Spinal cord (tissue), 10 donors: ENCODE results near the gene NXT2. TPM values are rescaled to one million over a fixed set of nuclear protein-coding genes. Genes with fewer than 3 reads are reported as not detected.

Experiments
- DNase-seq, 6 donors: peaks; one replicate each; pipeline versions ENCODE4 v3.0.0 to v3.0.0-alpha.2; 2013 to 2015; ENCODE audit warnings: low spot score in 6 of 6, low read depth in 4 of 6
- H3K27ac ChIP-seq: one replicate; pipeline ENCODE4 v1.5.1; 2013; ENCODE audit warnings: low read depth, low read length, control low read depth
- H3K27me3 ChIP-seq: one replicate; pipeline ENCODE4 v1.6.1; 2013; ENCODE audit warnings: low read length; ENCODE audit not compliant: control insufficient read depth, insufficient read depth
- H3K36me3 ChIP-seq: one replicate; pipeline ENCODE4 v1.6.1; 2013; ENCODE audit warnings: low read length; ENCODE audit not compliant: control insufficient read depth, insufficient read depth
- H3K4me1 ChIP-seq: one replicate; pipeline ENCODE4 v1.6.1; 2013; ENCODE audit warnings: low read length; ENCODE audit not compliant: control insufficient read depth, insufficient read depth
- H3K4me3 ChIP-seq: one replicate; pipeline ENCODE4 v1.5.1; 2013; ENCODE audit warnings: low read depth, low read length, control low read depth
- H3K9me3 ChIP-seq: one replicate; pipeline ENCODE4 v1.6.1; 2013; ENCODE audit warnings: low read length; ENCODE audit not compliant: control insufficient read depth, insufficient read depth
- WGBS: methylation state at CpG from one replicate; pipeline ENCODE4 v1.1.5; 2013; ENCODE audit warnings: missing lambda C conversion rate; ENCODE audit not compliant: insufficient coverage; 5-methylcytosine and 5-hydroxymethylcytosine counted together
- long read RNA-seq, 4 donors: transcript quantifications; one replicate each; lab custom pipeline, GENCODE V29; 2026
- polyA plus RNA-seq, 2 donors: library from polyadenylated mRNA; unstranded; fragments of 120-200 nt; gene quantifications; one replicate each; pipeline ENCODE4 v1.2.1, GENCODE V29; 2013; ENCODE audit not compliant: insufficient read length in 2 of 2
- total RNA-seq, 2 donors: library from RNA; depleted of rRNA in 1 of 2; stranded (reverse); fragments of 120-200 nt in 1 of 2; fragments of >200 nt in 1 of 2; gene quantifications; one replicate each; pipeline versions ENCODE4 v1.2.3 to v1.2.4, GENCODE V29; 2013 to 2014
- donor health status: healthy.

Gene NXT2
- 10 to 100 TPM; 13.8 to 32.3 TPM for total RNA-seq
- 10 to 100 TPM; 12.7 to 20.5 TPM for polyA plus RNA-seq
- long read RNA-seq, donor 1, partial matches to known transcripts, result 0 of 8 reads
- long read RNA-seq, donor 1, other reads (novel, unspliced or antisense), result 0 of 8 reads
- long read RNA-seq, donor 2, transcript NXT2-203 (4 exons, 2,562 nt), result major isoform, 5 of 12 reads
- long read RNA-seq, donor 2, partial matches to known transcripts, result 5 of 12 reads
- long read RNA-seq, donor 2, other reads (novel, unspliced or antisense), result 0 of 12 reads
- long read RNA-seq, donor 3, partial matches to known transcripts, result 0 of 4 reads
- long read RNA-seq, donor 3, other reads (novel, unspliced or antisense), result 0 of 4 reads
- long read RNA-seq, donor 4, transcript NXT2-203 (4 exons, 2,562 nt), result major isoform, 8 of 12 reads
- long read RNA-seq, donor 4, partial matches to known transcripts, result 0 of 12 reads
- long read RNA-seq, donor 4, other reads (novel, unspliced or antisense), result 0 of 12 reads

DNA sequence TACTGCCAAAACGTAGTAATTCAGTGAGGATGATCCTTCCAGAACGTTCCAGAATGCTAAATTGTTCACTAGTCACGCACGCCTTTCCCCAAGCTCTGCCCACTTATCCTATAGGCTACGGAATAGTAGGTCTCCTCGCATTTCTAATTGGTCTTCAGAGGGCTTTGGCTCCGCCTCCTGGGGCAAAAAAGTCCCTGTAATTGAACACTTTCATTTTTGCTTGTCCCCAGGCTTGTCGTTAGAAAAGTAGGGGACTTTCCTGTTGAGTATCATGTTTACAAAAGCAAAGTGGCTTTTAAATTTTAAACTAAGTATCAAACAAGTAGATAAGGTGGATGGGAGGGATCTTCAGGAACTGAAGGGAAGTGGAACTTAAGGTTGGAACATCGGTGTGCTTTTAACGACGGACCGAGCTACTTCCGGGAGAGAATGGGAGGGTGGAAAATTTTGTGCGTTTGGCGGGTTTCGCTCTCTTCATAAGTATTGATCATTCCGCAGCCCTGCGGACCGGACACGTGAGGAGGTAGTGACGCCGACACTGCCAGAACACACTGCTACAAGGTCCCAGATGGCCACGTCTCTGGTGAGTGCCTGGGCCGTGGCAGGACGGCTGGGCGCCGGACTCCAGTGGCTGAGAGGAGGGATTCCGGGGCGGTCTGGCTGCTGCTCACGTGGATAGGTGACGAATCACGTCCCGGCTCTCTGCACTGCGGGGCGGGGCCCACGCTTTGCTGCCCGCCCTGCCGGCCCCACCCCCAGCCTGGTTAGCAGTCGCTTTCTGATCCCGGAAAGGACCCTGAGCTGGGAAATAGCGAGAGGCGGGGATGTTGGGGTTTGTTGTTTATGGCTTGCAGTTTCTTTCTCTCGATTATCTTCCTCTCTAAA, at the start of gene NXT2:
TSS of gene NXT2 (plus strand) at position 406 of the 885 bp plus-strand sequence. CDS start at position 569, 163 bp downstream.
- peak within 1 kb of the TSS; percentile 96 for H3K27ac ChIP-seq
- H3K9me3 ChIP-seq, result peaks cover 2% of the 10 kb centered on the region
- H3K4me3 ChIP-seq, result peak within 1 kb of the TSS; percentile 80
- peak; percentile 74 to 97 (median 84) for DNase-seq
- H3K36me3 ChIP-seq, result no peaks in the 10 kb centered on the region
- no peaks in the 10 kb centered on the region for H3K4me1 ChIP-seq
- H3K27me3 ChIP-seq, result peaks cover 8% of the 10 kb centered on the region
- WGBS, result 30% methylated on average over 29 of the region's 43 CpGs

DNA sequence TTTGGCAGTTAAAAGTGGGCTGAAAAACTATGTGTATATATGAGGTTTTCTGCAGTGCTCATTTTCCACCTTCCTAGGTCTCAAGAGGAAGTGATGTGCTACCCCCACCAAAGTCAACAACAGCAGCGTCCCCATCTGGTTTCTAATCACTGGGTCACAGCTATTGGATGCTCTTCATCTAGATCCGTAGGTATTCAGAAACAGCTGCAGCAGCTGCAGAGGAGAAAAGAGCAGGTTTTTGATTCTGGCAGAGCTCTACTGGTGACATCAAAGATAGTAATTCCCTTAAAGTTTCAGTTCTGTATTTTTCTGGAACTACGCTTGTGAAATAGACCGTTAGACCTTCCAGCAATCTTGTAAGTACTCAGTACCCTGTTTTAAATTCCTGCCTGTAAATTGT, 49.0 kb upstream of the NXT2 start:
- WGBS, result 43% methylated on average over 1 of the region's 4 CpGs
- Histone ChIP-seq H3K36me3 (no peaks in the 10 kb centered on the region), H3K27ac (no peak overlapping the region), H3K4me1 (no peaks in the 10 kb centered on the region), H3K4me3 (no peak overlapping the region), H3K9me3 (no peaks in the 10 kb centered on the region), H3K27me3 (peaks cover 8% of the 10 kb centered on the region)
- DNase-seq, result no peak

DNA sequence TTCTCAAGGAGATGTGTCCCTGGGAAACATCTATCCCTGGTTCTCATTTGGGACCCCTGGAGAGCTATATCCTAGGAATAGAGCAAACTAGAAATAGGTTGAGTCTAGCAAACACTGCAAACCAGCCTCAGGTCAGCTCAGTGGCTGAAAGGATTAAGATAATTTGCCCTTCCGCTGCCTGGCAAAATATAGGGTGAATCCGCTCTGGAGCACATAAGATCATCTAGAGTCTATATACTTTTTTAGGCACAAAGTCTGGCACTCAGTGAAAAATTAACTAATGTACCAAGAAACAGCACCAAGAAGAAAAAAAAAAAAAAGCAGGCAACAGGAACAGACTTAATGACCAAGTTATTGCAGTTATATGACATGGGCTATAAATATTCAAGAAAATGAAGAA, 47.5 kb upstream of the NXT2 start:
- Histone ChIP-seq H3K9me3 (no peaks in the 10 kb centered on the region), H3K4me1 (no peaks in the 10 kb centered on the region), H3K4me3 (no peak overlapping the region), H3K27ac (no peak overlapping the region), H3K36me3 (no peaks in the 10 kb centered on the region), H3K27me3 (peaks cover 8% of the 10 kb centered on the region)
- DNase-seq, result no peak
- no CpG with 5 or more reads among the region's 2 CpGs for WGBS

DNA sequence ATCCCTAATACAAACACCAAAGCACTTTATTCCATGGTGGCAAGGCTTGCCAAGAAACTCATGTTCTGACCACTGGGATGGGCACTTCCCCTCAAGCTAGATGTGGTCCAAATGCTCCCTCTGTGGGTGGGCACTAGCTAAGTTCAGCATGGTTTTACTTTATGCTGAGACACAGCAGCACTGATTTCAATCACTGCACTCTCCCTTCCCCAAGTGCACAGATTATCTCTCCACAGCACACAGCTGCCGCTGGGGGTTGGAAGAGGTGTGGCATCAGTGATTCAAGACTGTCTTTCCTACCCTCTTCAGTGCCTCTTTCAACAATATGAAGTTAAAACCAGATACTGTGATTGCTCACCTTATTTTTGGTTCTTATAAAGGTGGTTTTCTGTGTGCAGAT, 38.2 kb upstream of the NXT2 start:
- peaks cover 8% of the 10 kb centered on the region for H3K27me3 ChIP-seq
- H3K9me3 ChIP-seq, result no peaks in the 10 kb centered on the region
- no peak overlapping the region for H3K27ac ChIP-seq
- no peaks in the 10 kb centered on the region for H3K4me1 ChIP-seq
- no peaks in the 10 kb centered on the region for H3K36me3 ChIP-seq
- no CpG with 5 or more reads among the region's 1 CpG for WGBS
- no peak for DNase-seq
- no peak overlapping the region for H3K4me3 ChIP-seq

- H3K9me3 ChIP-seq, result no peaks in the 10 kb centered on the region
- H3K36me3 ChIP-seq, result no peaks in the 10 kb centered on the region
- no CpG with 5 or more reads among the region's 3 CpGs for WGBS
- H3K4me3 ChIP-seq, result no peak overlapping the region
- H3K27ac ChIP-seq, result no peak overlapping the region
- peaks cover 4% of the 10 kb centered on the region for H3K27me3 ChIP-seq
- H3K4me1 ChIP-seq, result no peaks in the 10 kb centered on the region
- no peak for DNase-seq
These were observed 35.5 kb upstream of the NXT2 start for GRCh38 chrX:109501176-109501575.

- Histone ChIP-seq H3K4me1 (no peaks in the 10 kb centered on the region), H3K36me3 (no peaks in the 10 kb centered on the region), H3K4me3 (no peak overlapping the region), H3K27ac (no peak overlapping the region), H3K27me3 (peaks cover 3% of the 10 kb centered on the region), H3K9me3 (peaks cover 1% of the 10 kb centered on the region)
- DNase-seq, result no peak
These were observed 27.7 kb upstream of the NXT2 start for GRCh38 chrX:109508915-109509314.

- no peak overlapping the region for H3K27ac ChIP-seq
- no CpG with 5 or more reads among the region's 1 CpG for WGBS
- H3K4me3 ChIP-seq, result no peak overlapping the region
- no peaks in the 10 kb centered on the region for H3K4me1 ChIP-seq
- peaks cover 3% of the 10 kb centered on the region for H3K27me3 ChIP-seq
- peaks cover 1% of the 10 kb centered on the region for H3K9me3 ChIP-seq
- no peaks in the 10 kb centered on the region for H3K36me3 ChIP-seq
- DNase-seq, result no peak
These were observed 25.5 kb upstream of the NXT2 start for GRCh38 chrX:109511113-109511512.

DNA sequence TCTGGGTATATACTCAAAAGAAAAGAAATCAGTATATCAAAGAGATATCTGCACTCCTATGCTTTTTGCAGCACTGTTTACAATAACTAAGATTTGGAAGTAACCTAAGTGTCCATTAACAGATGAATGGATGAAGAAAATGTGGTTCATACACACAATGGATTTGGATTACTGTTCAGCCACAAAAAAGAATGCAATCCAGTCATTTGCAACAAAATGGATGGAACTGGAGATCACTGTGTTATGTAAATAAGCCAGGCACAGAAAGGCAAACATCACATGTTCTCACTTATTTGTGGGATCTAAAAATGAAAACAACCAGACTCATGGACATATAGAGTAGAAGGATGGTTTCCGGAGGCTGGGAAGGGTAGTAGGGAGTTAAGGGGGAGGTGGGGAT, 17.6 kb upstream of the NXT2 start:
- WGBS, result no CpG with 5 or more reads among the region's 1 CpG
- no peaks in the 10 kb centered on the region for H3K36me3 ChIP-seq
- no peaks in the 10 kb centered on the region for H3K27me3 ChIP-seq
- H3K4me1 ChIP-seq, result no peaks in the 10 kb centered on the region
- no peaks in the 10 kb centered on the region for H3K9me3 ChIP-seq
- no peak overlapping the region for H3K4me3 ChIP-seq
- H3K27ac ChIP-seq, result no peak overlapping the region
- no peak for DNase-seq

DNA sequence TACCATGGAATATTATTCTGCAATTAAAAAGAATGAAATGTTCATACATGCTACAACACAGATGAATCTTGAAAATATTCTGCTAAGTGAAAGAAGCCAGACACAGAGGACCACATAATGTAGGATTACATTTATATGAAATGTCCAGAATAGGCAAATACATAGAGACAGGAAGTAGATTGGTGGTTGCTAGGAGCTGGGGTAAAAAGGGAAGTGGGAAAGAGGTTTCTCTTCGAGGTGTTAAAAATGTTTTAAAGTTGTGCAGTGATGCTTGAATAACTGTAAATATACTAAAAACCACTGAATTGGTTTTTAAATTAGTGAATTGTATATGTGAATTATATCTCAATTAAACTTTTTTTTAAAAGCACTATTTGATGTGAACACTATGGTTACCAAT, 3.6 kb upstream of the NXT2 start:
- Histone ChIP-seq H3K4me1 (no peaks in the 10 kb centered on the region), H3K4me3 (no peak overlapping the region), H3K27me3 (peaks cover 8% of the 10 kb centered on the region), H3K9me3 (peaks cover 2% of the 10 kb centered on the region), H3K27ac (no peak overlapping the region), H3K36me3 (no peaks in the 10 kb centered on the region)
- DNase-seq, result no peak
- WGBS, result no CpG with 5 or more reads among the region's 1 CpG
